Esophagus muscularis mucosa (tissue), 3 donors: ENCODE data around the gene GPC1.

Experiments
- POLR2A ChIP-seq: fragments of 450-650 bp; IDR thresholded peaks from one replicate; pipeline ENCODE4 v1.6.1; 2017; ENCODE audit warnings: antibody characterized with exemption, moderate library complexity, mild to moderate bottlenecking, low read depth
- POLR2AphosphoS5 ChIP-seq, 2 donors: sonication (generic); formaldehyde crosslinking; IDR thresholded peaks; one replicate each; pipeline ENCODE4 v1.6.1; 2017; ENCODE audit warnings: antibody characterized with exemption in 2 of 2
- TF ChIP-seq, protein P1 (sequence below), 3 experiments: fragments of 200-600 bp in 2 of 3; fragments of 450-650 bp in 1 of 3; sonication (generic) in 2 of 3; IDR thresholded peaks; one replicate each; pipeline ENCODE4 v1.5.1; 2017 to 2019; ENCODE audit warnings: antibody characterized with exemption in 3 of 3, mild to moderate bottlenecking in 2 of 3, moderate library complexity in 1 of 3

GRCh38 chr2:240390091-240391073 lies 45.1 kb upstream of the GPC1 start:
- TF ChIP-seq, protein P1, sequence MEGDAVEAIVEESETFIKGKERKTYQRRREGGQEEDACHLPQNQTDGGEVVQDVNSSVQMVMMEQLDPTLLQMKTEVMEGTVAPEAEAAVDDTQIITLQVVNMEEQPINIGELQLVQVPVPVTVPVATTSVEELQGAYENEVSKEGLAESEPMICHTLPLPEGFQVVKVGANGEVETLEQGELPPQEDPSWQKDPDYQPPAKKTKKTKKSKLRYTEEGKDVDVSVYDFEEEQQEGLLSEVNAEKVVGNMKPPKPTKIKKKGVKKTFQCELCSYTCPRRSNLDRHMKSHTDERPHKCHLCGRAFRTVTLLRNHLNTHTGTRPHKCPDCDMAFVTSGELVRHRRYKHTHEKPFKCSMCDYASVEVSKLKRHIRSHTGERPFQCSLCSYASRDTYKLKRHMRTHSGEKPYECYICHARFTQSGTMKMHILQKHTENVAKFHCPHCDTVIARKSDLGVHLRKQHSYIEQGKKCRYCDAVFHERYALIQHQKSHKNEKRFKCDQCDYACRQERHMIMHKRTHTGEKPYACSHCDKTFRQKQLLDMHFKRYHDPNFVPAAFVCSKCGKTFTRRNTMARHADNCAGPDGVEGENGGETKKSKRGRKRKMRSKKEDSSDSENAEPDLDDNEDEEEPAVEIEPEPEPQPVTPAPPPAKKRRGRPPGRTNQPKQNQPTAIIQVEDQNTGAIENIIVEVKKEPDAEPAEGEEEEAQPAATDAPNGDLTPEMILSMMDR (IDR thresholded peaks at IDR 0.05) = no peak
- TF ChIP-seq POLR2AphosphoS5 (IDR thresholded peaks at IDR 0.05) = no peak
- TF ChIP-seq POLR2A = no peak
